NCI-H2107 treated with DMSO at 0.1 percent for 48 hours (cell line): ENCODE results near the gene DLG3.
"Not testable (repeated sequence)": the region's sequence is repeated elsewhere in the genome, so short reads cannot be mapped to it uniquely, and the experiment has no call there.

Experiments used
- DNase-seq: peaks from one replicate; lab custom pipeline; 2025; ENCODE audit not compliant: unreplicated experiment; lab: John Stamatoyannopoulos, UW

Gene DLG3

GRCh38 chrX:70509078-70509477 is 64.4 kb downstream of the DLG3 start:
- DNase-seq = no peak

DNA sequence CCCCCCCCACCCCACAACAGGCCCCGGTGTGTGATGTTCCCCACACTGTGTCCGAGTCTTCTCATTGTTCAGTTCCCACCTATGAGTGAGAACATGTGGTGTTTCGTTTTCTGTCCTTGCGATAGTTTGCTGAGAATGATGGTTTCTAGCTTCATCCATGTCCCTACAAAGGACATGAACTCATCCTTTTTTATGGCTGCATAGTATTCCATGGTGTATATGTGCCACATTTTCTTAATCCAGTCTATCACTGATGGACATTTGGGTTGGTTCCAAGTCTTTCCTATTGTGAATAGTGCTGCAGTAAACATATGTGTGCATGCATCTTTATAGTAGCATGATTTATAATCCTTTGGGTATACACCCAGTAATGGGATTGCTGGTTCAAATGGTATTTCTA is 70.6 kb downstream of the DLG3 start:
- DNase-seq = not testable (repeated sequence)

- not testable (repeated sequence) for DNase-seq
Observed at GRCh38 chrX:70515692-70516091, 71.1 kb downstream of the DLG3 start.

DNA sequence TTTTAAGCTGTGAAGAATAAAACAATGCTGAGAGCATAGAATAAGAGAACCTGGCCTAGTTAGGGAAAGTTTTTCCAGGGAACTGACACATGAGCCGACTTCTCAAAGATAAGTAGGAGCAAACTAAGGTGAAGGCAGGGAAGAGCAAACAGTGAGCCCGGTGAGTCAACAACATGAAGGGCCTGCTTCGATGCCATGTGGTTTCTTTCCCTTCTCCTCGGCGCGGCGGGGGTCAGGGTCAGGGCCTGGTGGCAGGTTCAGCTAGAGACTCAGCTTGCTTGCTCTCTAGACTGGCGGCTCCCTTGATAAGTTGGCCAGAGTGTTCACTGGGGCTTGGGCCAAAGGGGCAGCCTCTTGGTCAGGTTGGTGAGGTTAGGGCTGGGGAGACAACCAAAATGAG is 81.1 kb downstream of the DLG3 start:
- peak; percentile 13 for DNase-seq

- DNase-seq = no peak
Observed at GRCh38 chrX:70527053-70527452, 82.4 kb downstream of the DLG3 start.

- no peak for DNase-seq
Observed at GRCh38 chrX:70527610-70528345, 83.1 kb downstream of the DLG3 start.

- DNase-seq = no peak
Observed at GRCh38 chrX:70535198-70535597, 90.6 kb downstream of the DLG3 start.

DNA sequence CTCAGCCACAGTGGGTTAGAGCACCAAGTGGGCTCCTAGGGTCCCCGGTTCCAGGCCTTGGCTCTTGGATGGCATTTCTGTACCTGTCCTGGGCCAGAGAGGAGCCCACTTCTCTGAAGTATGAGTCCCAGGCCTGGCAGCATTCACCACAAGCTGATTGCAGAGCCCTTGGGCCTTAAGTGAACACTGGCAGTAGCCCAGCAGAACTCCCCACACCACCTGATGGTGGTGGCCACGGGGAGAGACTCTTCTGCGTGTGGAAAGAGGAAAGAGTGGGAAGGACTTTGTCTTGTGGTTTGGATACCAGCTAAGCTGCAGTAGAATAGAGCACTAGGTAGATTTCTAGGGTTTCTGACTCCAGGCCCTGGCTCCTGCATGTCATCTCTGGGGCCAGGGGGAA is 104.8 kb downstream of the DLG3 start:
- DNase-seq = no peak

DNA sequence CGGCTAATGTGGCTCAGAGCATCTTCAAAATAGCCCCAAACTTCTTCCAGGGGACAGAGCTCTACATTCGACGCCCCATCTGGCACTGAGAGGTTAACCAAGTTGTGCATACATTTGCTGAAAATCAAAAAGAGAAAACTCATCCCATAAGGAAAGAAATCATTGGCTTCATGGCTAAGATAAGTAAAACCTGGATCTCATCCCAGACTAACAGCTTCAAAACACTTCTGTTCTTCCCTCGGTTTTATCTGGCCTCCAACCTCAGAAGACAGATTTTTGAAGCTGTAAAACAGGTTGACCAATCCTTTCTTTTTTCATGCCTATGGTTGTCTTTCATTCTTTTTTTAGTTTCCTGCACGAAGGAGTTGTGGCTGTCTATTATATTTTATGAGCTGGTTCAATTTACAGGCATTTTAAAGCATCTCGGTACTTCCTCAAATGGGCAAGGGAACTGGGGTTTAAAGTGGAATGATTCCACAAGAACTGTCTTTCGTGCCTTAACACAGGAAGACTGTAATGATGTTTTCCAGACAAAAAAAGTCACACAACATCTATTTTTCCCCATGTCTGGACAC is 107.6 kb downstream of the DLG3 start:
- DNase-seq = no peak

DNA sequence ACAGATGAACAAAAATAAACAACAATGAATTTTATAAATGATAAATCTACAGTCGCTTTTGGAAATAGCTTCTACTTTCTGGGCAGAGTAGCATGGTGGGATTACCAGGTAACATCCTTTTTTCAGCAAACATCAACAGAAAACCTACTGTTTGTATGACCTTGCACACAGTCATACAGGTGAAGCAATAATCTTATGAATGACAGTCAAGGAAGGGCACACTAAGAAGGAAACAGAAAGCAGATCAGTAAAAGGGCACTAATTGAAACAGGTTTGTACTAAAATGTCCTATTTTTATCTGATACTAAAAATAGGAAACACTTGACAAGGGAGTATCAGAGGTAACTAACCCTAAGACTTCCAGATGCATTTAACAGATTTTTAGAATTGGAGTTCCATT is 108.9 kb downstream of the DLG3 start:
- DNase-seq = no peak

DNA sequence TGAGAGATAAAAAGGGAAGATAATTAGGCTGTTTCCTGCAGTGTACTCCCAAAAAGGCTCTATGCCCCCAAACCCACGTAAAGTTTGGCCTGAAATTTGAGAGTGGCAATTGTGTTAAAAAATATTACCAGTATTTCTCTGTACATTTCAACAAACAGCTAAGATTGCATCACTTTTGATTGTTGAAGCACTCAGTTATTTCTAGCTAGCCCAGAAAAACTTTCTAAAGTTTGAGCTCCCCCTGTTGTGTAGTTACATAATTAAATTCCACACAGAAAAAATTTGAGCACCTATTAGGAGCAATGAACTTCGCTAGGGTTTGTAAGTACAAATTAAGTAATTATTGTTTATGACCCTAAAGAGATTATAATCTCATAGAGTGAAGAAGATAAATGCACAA is 109.4 kb downstream of the DLG3 start:
- DNase-seq = peak; percentile 3

DNA sequence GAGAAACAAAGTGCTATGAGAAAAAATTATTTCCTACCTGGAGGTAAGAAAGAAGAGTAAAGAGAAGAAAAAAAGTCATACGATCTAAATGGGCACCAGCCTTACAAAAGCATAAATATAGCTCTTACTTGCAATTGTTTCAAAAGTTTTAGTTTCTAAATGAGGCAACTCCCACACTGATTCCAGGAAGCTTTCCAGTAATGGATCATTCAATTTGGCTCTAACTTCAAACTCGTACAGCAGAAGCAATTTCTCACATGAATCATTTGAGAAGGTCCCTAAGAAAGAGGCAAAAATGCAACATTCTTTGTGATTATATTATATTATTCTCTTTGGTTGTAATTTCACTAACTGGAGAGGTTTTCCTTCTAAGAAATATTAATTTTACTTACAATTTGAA is 109.9 kb downstream of the DLG3 start:
- DNase-seq = no peak

DNA sequence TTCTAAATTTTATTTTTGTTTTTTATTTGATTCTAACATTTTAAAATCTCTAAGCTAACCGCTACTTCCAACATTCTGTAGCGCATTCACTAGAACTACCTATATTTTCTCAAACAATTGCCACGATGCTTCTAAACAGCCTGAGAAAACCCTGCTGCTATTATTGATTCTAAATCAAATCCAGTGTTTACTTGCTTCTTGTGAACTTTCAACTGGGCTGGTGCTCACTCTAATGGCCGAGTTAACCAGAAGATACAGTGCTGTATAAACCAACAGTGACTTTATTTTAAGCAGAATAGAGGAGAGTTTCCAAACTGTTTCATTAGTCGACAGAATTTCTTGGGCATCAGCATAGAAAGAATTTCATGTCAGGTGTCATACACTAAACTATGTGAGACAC is 110.3 kb downstream of the DLG3 start:
- no peak for DNase-seq
